HG02763 (cell line): ENCODE results near the gene CEPT1.
"Not testable (repeated sequence)": the region's sequence is repeated elsewhere in the genome, so short reads cannot be mapped to it uniquely, and the experiment has no call there.

Experiments
- ATAC-seq: cut with Tn5 transposase; IDR thresholded peaks from one replicate; pipeline ENCODE4 v1.9.1; 2021; ENCODE audit warnings: mild to moderate bottlenecking, moderate library complexity; ENCODE audit not compliant: unreplicated experiment

The CEPT1 gene

DNA sequence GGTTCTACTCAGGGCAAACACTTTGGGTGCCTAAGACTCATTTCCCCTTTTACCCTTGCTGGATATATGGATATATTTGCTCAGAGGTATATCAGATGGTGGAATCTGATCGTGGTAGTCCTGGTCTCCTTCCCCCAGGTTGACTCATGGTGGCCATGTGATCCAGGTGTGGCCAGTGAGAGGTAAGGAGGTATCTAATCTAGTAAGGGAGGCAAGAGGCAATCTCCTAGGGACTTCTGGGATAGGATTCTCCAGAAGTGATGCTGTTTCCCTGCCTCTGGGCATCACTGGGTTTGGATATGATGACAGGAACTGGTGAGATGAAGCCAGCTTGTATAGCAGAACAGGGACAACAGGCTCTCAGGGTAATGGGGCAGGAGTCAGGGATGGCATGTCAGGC, 68.9 kb downstream of the CEPT1 start:
- no peak for ATAC-seq

DNA sequence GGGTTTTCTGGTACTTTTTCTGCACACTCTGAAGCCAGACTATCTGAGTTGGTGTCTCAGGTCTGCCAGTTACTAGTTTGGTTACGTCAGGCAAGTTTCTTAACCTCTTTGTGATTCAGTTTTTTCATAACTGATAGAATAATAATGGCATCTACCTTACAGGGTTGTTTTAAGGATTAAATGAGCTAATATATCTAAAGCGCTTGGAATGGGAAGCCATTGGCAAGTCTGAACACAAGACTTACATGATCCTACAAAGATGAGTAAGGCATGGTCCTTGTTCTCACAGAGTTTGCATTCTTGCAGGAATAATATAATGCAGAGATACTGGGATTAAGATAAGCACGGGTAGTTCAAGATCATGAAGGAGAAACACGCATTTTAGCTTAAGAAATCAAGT, 69.6 kb downstream of the CEPT1 start:
- ATAC-seq = no peak

DNA sequence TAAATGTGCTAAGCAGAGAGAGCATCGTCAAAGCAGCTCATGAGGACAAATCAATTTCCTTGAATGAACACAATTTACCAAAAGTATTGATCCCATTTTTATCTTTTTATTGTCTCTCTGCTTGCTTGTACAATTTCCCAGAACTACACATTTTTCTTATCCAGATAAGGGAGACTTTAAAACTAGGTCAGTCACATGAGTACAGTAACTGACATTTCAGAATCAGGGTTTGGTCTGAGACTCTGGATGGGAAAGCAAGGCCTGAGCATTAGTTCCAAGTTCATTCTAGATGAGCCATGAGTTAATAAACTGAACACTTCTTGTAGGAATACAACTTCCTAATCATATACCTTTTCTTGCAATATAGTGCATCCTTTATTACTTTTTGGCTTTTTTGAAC, 71.9 kb downstream of the CEPT1 start:
- no peak for ATAC-seq

DNA sequence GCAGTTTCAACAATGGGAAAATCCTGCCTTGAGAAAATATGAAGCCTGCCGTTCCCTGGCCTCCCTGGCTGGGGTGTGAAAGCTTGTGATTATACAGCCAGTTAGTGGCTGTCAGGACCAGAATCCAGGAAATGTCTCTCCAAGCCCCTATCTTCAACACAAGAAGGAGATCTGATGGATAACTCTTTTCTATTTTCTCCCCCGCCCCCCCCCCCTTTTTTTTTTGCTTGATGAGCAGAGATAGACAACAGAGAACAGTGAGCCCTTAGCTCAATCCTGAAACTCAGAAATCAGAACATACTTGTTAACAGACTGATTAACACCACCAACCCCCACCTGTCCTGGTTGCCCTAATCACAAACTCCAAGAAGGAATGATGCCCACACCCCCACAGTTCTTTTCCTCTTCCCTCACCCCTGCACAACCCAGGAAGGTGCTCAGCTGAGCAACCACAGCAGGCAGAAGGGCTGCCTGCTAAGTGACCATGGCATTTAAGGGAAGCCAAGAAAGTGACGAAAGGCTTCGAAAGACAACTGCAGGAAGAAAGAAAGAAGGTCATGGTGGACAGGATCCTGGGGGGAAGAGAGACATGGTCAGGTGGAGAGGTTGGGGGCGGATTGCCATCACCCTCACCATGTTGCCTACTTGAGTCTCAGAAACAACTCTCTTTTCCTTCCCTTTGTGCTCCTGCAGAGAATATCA, 72.8 kb downstream of the CEPT1 start:
- no peak for ATAC-seq

DNA sequence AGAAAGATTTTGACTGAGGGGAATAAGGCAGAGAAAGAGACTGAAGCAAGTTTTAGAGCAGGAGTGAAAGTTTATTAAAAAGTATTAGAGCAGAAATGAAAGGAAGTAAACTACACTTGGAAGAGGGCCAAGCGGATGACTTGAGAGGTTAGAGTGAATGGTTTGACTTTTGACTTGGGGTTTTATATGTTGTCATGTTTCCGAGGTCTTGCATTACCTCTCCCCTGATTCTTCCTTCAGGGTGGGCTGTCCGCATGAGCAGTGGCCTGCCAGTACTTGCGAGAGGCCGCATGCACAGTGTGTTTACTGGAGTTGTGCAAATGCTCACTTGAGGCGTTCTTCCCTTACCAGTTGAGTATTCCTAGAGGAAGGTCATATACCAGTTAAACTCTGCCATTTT, 73.4 kb downstream of the CEPT1 start:
- ATAC-seq = no peak

DNA sequence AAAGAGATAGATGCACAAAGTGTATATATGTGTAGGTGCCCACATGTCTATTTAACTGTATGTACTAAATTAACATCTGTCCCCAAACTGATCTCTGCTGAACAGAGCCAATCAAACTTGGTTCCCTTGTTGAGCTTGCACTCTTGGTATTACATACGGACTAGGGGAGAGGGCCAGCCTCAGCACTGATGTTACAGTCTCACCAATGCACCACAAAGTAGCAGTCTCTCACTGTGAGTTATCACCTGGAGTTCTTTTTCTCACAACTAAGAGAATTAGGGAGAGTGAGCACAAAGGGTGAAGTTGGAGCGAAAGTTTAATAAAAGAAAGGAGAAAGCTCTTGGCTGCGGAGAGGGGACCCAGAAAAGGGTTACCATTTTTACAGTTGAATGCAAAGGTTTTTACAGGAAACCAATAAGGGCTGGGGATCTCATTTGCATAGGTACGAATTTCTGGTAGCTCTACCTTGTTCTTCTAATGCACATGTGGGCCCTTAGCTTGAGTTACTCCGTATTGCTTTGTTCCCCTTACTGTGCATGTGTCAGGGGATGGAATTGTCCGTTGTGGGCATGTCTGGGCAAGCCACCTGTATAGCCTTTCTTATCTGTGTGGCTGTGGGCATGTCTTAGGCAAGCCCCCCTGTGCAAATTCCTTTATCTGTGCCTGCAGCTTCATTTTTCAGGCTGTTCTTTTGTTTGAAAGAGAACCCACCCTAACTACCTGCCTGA, 74.2 kb downstream of the CEPT1 start:
- ATAC-seq = no peak

DNA sequence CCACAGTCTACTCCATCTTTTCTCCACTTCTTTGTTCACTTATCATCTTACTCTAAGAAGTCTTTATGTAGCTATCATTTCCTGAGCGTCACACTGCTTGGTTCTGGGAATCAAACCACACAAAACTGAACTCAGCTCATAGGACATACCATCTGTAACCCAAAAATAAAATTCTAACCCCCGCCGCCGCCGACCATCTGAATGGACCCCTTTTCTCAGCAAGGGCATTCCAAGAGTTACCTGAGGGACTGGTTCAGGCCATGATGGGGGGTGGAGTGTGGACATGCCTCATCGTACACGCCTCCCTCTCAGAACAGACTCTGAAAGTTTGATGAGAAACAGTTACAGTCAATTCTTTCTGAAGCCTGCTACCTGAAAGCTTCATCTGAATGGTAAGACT, 74.9 kb downstream of the CEPT1 start:
- no peak for ATAC-seq

DNA sequence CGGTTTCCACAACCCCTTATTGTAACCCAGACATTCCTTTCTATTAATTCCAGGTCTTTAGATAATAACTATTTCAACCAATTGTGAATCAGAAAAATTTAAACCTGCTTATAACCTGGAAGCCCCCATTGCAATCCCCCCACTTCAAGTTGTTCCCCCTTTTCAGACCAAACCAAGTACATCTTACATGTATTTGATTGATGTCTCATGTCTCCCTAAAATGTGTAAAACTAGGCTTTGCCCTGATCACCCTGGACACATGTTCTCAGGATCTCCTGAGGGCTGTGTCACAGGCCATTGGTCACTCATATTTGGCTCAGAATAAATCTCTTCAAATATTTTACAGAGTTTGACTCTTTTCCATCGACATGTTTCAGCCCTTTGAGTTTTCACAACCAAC, 75.3 kb downstream of the CEPT1 start:
- ATAC-seq = not testable (repeated sequence)

DNA sequence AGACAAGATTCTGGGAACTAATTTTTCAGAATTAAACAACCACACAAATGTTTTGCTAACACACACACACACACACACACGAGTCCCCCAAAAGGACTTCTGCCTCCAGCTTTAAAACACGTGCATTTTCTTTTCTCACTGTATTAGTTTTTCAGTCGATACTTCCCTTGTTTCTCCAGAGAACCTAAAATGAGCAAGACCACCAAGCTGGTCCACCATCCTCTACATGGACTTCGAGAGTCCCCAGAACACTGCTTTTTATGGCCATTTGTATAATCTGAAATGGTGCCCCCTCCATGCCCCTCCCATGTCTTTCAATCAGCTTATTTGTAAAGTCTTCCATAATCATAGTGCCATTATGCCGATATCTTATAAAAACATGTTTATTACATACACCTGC, 76.7 kb downstream of the CEPT1 start:
- no peak for ATAC-seq

DNA sequence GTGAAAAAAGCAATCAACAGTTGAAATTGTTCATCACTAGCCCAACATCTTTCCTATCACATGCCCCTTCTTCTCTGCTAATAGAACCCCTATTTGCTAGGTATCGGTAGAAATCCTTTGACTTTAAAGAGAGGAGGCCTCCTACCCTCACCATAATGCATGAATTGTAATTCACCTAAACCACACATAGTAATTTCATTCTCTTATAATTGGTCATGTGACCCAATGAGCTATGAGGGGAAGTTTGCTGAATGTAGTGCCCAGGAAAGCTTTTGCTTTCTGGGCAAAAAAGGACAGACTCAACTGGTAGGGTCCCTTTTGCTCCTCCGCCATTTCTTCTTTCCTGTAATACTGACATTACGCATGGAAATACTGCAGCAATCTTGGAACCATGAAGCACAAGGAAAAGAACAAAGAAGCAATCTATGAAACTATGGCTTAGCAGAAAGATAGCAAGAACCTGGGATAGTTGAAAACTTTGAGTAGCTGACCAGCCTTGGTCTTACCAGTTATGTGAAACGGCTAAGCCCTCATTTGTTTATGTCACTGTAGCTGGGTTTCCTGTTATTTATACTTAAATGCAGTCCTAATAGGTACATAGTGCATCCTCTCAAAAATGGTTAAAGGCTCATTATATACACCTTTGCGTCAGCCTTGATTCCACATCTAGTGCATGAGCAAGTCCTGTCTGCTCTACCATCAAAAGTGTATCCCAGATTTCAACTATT, 77.3 kb downstream of the CEPT1 start:
- ATAC-seq = no peak

DNA sequence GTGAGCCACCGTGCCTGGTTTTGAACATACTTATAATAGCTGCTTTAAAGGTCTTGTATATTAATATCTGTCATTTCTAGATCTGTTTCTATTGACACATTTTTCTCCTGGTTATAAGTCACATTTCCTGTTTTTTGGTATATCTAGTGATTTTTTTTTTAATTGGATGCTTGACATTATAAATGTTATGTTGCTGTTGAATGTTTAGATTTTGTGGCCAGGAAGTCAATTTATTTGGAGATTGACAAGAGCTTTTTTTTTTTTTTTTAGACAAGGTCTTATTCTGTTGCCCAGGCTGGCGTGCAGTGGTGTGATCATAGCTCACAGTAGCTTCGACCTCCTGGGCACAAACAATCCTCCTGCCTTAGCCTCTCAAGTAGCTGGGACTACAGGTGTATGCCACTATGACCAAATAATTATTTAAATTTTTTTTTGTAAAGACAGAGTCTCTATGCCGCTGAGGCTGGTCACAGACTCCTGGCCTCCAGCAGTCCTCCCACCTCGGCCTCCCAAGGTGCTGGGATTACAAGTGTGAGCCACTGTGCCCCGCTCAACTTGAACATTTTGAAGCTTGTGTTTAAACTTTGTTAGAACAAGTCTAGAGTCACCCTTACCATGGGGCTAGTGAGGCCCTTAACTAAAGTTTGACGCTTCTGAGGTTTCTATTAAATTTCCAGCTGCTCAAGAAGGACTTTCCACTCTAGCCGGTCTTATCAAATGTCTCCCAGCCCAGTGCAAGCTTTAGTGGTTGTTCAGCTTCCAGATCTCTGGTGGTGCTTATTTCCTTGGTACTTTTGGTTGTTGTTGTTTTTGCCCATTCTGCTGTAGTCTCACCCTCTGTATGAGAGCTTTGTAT, 78.9 kb downstream of the CEPT1 start:
- no peak for ATAC-seq

DNA sequence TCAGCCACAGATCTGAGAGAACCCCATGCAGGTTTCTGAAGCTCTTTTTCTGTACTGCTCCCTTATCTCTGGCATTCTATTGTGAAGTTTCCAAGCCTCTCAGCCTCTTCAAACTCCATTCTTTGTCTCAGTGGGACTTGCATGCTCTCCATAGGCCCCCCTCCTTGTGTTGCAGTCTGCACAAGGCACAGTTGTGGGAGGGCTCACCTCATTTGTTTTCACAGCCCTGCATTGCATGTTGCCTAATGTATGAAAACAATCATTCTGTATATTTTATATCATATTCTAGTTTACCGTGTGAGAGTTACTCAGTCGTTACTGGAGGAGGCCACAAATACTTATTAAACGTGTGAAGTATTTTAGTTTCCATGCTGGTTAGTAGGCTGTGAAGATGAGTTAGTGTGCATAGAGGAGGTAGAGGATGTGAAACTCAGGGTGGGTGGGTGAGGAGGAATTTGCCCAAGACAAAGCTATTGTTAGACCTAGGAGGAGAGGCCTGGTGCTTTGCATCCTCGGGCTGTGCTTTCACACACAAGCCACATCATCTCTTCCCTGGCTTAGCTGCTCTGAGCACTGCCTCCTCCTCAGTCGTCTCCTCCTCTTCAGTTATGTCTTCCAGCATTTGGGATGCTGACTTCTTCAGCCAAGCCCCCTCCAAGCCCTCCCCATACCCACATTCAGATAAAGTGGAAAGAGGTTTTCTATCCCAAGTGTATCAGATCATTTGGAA, 79.7 kb downstream of the CEPT1 start:
- peak; percentile 30 for ATAC-seq

DNA sequence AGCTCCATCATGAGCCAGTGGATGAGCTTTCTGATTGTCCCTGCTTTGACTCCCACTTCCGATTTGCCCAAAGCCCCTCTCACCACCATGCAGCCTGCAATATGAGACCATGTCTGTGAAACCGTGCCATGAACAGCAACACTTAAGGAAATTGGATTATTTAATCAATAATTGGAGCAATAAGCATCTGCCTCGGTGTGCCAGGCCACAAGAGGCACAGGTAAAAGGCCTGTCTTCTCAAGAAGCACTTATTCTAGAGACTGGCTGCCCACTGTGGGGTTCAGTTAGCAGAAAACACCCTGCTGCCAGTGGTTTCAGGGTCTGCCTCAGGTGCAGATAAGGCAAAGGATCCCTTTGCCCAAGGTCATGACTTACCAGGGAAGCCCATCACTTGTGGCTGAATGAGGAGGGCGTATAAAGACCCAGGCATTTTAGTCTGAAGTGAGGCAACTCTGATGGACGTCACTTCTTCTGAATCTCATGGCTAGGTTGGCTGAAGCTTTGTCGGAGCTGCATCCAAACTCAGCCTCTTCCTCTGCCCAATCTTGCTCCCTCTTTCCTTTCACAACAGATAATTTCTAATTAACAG, 80.4 kb downstream of the CEPT1 start:
- no peak for ATAC-seq

DNA sequence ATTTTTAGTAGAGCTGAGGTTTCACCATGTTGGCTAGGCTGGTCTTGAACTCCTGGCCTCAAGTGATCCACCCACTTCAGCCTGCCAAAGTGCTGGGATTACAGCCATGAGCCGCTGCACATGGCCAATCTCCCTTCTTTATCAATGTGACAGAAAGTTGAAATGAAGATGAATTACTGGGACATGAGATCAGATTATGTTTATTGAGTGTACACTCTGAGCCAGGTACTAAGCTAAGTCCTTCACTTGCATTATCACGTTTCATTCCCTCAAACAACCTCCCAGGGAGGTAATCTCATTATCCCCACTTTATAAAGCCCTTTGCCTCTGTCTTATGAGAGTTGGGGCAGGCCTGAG, 81.2 kb downstream of the CEPT1 start:
- no peak for ATAC-seq

DNA sequence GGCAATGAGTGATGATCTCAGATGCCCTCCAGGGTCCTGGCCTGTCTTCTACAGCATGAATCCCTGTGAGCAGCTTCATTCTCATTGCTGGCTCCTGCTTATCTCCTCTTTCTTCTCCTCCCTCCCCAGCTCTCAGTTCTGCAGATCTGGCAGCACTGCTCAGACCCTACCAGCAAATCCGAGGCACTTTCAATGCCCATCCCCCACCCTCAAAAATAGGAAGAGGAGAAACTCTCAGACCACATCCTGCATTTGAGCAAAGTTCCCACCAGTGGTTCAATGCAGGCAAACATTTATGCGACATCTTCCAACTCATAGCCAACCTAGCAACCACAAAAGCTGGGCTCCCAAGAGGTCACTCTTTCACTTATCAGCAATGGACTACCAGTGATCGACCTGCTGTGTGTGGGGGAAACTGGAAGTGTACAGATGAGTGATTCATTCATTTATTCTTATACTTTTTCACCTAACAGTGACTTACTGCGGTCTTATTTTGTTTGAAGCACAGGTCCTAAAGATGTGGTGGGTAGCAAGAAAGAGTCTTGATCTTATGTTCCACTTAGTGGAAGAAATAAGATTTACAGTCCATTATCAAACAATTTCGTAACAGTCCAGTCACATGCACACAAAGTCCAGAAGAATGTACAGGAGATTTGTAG, 81.7 kb downstream of the CEPT1 start:
- peak; percentile 49 for ATAC-seq

DNA sequence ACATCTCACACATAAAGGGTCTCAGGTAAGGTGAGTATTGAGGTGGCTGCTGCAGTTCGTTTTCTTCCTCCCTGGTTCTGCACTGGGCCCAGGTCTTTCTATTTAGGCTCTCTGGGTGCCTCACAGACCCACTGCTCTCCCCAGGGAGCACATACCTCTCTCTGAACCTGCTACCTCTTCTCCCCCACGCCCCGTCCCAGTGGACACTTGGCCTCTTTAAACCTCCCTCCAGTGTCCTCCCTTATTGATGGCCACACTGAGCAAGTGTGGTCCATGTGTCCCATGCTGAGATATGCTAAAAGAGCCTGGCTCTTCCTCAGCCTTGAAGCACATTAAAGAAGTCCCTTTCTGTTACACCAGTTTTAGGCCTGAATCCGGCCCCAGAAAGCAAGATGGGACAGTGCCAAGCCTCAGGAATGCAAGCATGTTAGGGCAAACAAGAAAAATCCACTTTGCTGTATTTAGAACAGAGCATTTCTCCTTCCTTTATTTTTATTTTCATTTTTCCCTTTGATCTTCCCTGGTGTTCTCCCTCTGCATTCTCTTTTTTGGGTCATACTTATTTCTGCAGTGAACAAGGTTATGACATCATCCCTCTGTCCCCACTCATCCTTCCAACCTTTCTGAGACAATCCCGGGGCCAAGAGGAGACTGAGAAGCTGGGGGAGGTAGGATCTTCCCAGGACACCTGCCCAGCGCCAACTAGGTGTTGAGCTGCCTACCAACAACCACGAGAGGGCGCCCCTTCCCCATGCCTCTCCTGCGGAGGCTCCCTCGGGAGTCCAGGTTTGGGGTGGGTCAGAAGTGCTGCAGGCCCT, 82.5 kb downstream of the CEPT1 start:
- no peak for ATAC-seq

DNA sequence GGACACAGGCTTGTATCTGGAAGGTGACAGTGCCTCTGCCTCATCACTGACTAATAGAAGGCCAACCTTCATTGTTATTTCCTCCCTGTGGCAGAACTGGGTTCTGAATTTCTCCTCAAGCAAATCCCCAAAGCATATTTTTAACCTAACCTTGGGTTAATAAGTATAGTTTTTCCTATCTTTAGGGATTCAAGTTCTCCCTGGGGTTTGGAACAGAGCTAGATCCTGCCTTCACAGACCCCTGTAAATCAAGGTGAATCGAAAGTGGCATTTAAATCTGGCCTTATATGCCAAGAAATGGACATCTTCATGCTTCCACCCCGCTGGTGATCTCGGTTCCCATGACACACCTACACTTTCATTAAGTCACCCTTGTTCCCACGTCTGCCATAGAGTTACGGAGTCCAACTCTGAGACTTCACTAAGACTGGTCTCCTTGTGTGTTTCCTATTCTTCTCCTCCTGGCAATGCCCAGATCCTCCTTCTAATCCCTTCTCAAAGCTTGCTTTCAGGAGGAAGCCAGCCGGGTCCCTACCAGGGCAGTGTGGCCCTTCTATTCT, 83.2 kb downstream of the CEPT1 start:
- ATAC-seq = no peak

DNA sequence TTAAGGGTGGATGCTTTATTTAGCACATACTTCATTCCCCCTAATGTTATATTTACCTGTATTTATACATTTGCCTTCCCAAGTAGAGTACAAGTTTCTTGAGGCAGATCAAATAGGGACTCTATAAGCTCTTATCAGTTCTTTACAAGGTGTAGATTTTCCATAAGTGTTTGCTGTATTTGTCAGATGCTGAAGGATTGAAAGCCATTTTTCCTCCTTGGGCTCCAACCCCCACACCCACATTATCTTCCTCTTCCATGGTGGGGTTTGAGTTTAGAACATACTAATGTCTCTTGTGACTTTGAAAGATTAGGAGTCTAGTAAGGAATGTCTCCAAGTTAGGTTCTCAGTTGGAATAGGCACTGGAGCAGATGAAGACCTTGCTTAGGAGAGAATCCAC, 85.1 kb downstream of the CEPT1 start:
- ATAC-seq = no peak
